Spleen (tissue), 11 donors: ENCODE results near the gene RNF43. TPM values are rescaled to one million over a fixed set of nuclear protein-coding genes. Genes with fewer than 3 reads are reported as not detected.

Experiments
- DNase-seq: peaks from one replicate; pipeline ENCODE4 v3.0.0-alpha.2; 2020
- H3K27ac ChIP-seq, 8 donors: fragments of 200-600 bp; sonication (generic) in 7 of 8; 1 replicate in 4 of 8; 2 replicates in 4 of 8; pipeline versions ENCODE4 v1.5.0 to v1.8.0; 2016 to 2021; ENCODE audit warnings: inconsistent platforms in 4 of 8, mild to moderate bottlenecking in 4 of 8, moderate library complexity in 1 of 8
- H3K27me3 ChIP-seq, 7 donors: fragments of 200-600 bp; sonication (generic) in 6 of 7; replicated peaks in 1 of 7; 1 replicate in 4 of 7; 2 replicates in 3 of 7; pipeline versions ENCODE4 v1.5.0 to v1.8.0; 2016 to 2021; ENCODE audit warnings: inconsistent platforms in 3 of 7, mild to moderate bottlenecking in 1 of 7
- H3K36me3 ChIP-seq, 6 donors: fragments of 200-600 bp; sonication (generic) in 5 of 6; 1 replicate in 4 of 6; 2 replicates in 2 of 6; pipeline versions ENCODE4 v1.5.0 to v1.8.0; 2016 to 2021; ENCODE audit warnings: inconsistent platforms in 2 of 6
- H3K4me1 ChIP-seq, 6 donors: fragments of 200-600 bp; sonication (generic) in 5 of 6; 1 replicate in 3 of 6; 2 replicates in 3 of 6; pipeline versions ENCODE4 v1.5.0 to v1.8.0; 2016 to 2021; ENCODE audit warnings: inconsistent platforms in 3 of 6
- H3K4me3 ChIP-seq, 8 donors: fragments of 200-600 bp; sonication (generic) in 7 of 8; 1 replicate in 4 of 8; 2 replicates in 4 of 8; pipeline versions ENCODE4 v1.5.0 to v1.8.0; 2016 to 2021; ENCODE audit warnings: inconsistent platforms in 4 of 8, mild to moderate bottlenecking in 4 of 8, moderate library complexity in 2 of 8
- H3K9me3 ChIP-seq, 8 donors: fragments of 200-600 bp; sonication (generic) in 7 of 8; 1 replicate in 4 of 8; 2 replicates in 4 of 8; pipeline versions ENCODE4 v1.5.0 to v1.8.0; 2016 to 2021; ENCODE audit warnings: inconsistent platforms in 4 of 8
- POLR2A ChIP-seq, 3 donors: fragments of 450-650 bp; IDR thresholded peaks; one replicate each; pipeline ENCODE4 v1.5.1; 2017; ENCODE audit warnings: antibody characterized with exemption in 3 of 3, mild to moderate bottlenecking in 1 of 3
- POLR2AphosphoS5 ChIP-seq, 3 donors: sonication (generic); formaldehyde crosslinking; IDR thresholded peaks; one replicate each; pipeline ENCODE4 v1.5.1; 2017; ENCODE audit warnings: antibody characterized with exemption in 3 of 3
- WGBS, 5 donors: extraction: QIAGEN DNeasy Blood & Tissue Kit in 3 of 5; methylation state at CpG; one replicate each; pipeline versions ENCODE4 v1.1.5 to v1.1.7; 2013 to 2018; 5-methylcytosine and 5-hydroxymethylcytosine counted together
- intact Hi-C: fragments of 100-400 bp; cut with DNase I; formaldehyde crosslinking; loops from one replicate; pipeline ENCODE4 v1.15.0; 2023; ENCODE audit warnings: low total_unique reads
- polyA plus RNA-seq, 3 donors: library from polyadenylated mRNA; stranded (reverse); fragments of 200-250 nt; gene quantifications; one replicate each; pipeline ENCODE4 v1.2.1, GENCODE V29; 2013
- total RNA-seq, 7 donors: library from RNA; depleted of rRNA in 3 of 7; stranded (reverse); fragments of >200 nt in 3 of 7; fragmentation: NEBNext Ultra II Directional in 4 of 7; extraction: Animal tissue kit (Norgen Biotek cat#: 25700) in 4 of 7; gene quantifications; one replicate each; pipeline versions ENCODE4 v1.1.0 to v1.2.1, GENCODE V29; 2016 to 2021
- TF ChIP-seq, protein P1 (sequence below), 11 experiments: fragments of 200-600 bp in 7 of 11; fragments of 450-650 bp in 4 of 11; sonication (generic) in 4 of 11; IDR thresholded peaks in 8 of 11; conservative IDR thresholded peaks in 3 of 11; 1 replicate in 7 of 11; 2 replicates in 4 of 11; pipeline versions ENCODE4 v1.4.0 to v1.8.0; 2016 to 2021; ENCODE audit warnings: antibody characterized with exemption in 11 of 11, inconsistent platforms in 4 of 11, mild to moderate bottlenecking in 1 of 11
- donor health status: healthy with polysubstance abuse.
- donor health status: DM: no; HTN: no; CAD: no; lungs with moderate emphysema.
- donor health status: DM: no; HTN: no; CAD: no.
- donor health status: Bipolar disorder and iron deficiency.
- donor health status: healthy.
- donor health status: DM: no; HTN: no; CAD: no.
- donor health status: DM: yes; HTN: yes; CAD: no.

RNF43 gene
- total and polyA plus RNA-seq, 10 donors: 0.38 to 1.8 (median 0.71) TPM

GRCh38 chr17:58377093-58377601, 40.2 kb downstream of the RNF43 start:
- H3K27ac ChIP-seq: no peak overlapping the region
- no peak overlapping the region for H3K4me3 ChIP-seq
- H3K9me3 ChIP-seq: no peaks in the 10 kb centered on the region
- TF ChIP-seq, protein P1, sequence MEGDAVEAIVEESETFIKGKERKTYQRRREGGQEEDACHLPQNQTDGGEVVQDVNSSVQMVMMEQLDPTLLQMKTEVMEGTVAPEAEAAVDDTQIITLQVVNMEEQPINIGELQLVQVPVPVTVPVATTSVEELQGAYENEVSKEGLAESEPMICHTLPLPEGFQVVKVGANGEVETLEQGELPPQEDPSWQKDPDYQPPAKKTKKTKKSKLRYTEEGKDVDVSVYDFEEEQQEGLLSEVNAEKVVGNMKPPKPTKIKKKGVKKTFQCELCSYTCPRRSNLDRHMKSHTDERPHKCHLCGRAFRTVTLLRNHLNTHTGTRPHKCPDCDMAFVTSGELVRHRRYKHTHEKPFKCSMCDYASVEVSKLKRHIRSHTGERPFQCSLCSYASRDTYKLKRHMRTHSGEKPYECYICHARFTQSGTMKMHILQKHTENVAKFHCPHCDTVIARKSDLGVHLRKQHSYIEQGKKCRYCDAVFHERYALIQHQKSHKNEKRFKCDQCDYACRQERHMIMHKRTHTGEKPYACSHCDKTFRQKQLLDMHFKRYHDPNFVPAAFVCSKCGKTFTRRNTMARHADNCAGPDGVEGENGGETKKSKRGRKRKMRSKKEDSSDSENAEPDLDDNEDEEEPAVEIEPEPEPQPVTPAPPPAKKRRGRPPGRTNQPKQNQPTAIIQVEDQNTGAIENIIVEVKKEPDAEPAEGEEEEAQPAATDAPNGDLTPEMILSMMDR (IDR thresholded peaks at IDR 0.05 in 8 of 11, conservative IDR thresholded peaks at IDR 0.05 in 3 of 11): no peak
- TF ChIP-seq POLR2A (IDR thresholded peaks at IDR 0.05) (no peak), POLR2AphosphoS5 (IDR thresholded peaks at IDR 0.05) (no peak)
- DNase-seq: no peak
- peaks cover 0 to 34% (median 5%) of the 10 kb centered on the region in 6 donors for H3K4me1 ChIP-seq
- no peaks in the 10 kb centered on the region for H3K36me3 ChIP-seq
- no peaks in the 10 kb centered on the region for H3K27me3 ChIP-seq
- intact Hi-C loops: no loop called here
- 85 to 96% (median 86%) methylated on average over 3 of the region's 3 CpGs for WGBS, 5 donors

DNA sequence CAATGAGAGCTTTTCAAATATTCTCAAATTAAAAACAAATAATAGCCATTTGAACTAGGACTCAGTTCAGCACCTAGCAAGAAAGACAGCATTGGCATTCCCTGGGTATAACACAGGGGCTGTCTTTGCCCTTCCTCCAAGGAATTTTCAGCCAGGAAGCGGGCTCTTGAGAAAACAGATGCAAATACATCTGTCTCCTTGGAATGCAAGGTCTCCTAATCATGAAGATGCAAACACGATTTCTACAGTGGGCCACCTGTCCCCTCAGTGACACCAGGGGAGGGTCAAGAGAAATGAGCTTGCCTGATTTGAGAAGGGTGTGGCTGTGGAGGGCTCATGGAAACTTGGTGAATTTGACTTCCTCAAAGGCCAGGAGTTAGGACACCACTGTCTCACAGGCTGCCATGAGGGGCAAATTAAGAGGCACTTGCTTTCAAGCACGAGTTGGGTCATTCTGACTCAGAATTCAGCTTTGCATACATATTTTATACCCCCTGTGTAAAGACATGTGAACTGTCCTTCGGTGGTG, 40.8 kb downstream of the RNF43 start:
- peaks cover 0 to 28% (median 0%) of the 10 kb centered on the region in 6 donors for H3K4me1 ChIP-seq
- H3K4me3 ChIP-seq: no peak overlapping the region
- H3K36me3 ChIP-seq: no peaks in the 10 kb centered on the region
- H3K27ac ChIP-seq: no peak overlapping the region
- WGBS, 5 donors: 62 to 78% (median 72%) methylated on average over 4 of the region's 4 CpGs
- no peaks in the 10 kb centered on the region for H3K9me3 ChIP-seq
- intact Hi-C loops: no loop called here
- no peaks in the 10 kb centered on the region for H3K27me3 ChIP-seq
- DNase-seq: no peak
- TF ChIP-seq POLR2A (IDR thresholded peaks at IDR 0.05): no peak
- TF ChIP-seq, protein P1 (IDR thresholded peaks at IDR 0.05 in 8 of 11, conservative IDR thresholded peaks at IDR 0.05 in 3 of 11): no peak
- TF ChIP-seq POLR2AphosphoS5 (IDR thresholded peaks at IDR 0.05): no peak

DNA sequence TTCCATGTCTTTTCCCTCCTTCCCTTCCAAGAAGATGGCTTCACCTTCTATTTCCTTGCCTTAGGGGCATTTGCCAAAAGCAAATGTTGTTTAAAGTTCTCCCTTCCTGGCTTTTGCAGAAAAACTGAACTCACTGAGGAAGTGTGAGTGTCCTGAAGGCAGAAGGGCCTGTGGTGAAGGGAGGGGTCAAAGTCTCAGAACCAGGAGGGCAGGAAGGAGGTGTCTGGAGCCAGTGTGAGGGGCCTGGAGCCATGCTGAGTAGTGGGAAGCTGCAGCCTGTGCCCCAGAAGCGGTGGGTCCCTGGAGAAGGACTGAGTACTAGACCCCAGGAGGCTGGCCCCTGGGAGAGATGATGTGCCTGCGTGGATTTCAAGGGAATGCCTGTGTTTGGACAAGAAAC, 41.5 kb downstream of the RNF43 start:
- no peaks in the 10 kb centered on the region for H3K9me3 ChIP-seq
- peaks cover 0 to 26% (median 0%) of the 10 kb centered on the region in 6 donors for H3K4me1 ChIP-seq
- no peak overlapping the region for H3K4me3 ChIP-seq
- intact Hi-C loops: no loop called here
- no peak for DNase-seq
- TF ChIP-seq POLR2AphosphoS5 (IDR thresholded peaks at IDR 0.05): no peak
- TF ChIP-seq, protein P1 (IDR thresholded peaks at IDR 0.05 in 8 of 11, conservative IDR thresholded peaks at IDR 0.05 in 3 of 11): no peak
- no peak for TF ChIP-seq POLR2A (IDR thresholded peaks at IDR 0.05)
- WGBS, 5 donors: 75 to 89% (median 81%) methylated on average over 2 of the region's 2 CpGs
- no peaks in the 10 kb centered on the region for H3K36me3 ChIP-seq
- no peak overlapping the region for H3K27ac ChIP-seq
- no peaks in the 10 kb centered on the region for H3K27me3 ChIP-seq

DNA sequence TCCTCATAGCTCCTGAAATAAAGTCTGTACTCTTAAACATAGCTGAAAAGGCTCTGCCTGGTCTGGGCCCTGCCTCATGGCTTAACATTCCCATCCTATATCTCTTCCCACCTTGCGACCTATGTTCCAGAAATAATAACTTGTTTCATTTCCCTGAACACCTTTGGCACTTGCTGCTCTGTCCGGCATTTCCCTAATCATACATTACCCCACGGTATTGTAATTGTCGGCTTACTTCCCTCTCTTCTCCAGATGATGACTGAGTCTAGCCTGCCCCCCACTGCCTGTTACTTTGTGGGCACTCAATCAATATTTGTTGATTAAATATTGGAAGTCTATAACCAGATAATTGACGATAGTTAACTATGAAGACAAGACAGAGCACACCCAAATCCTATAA, 42.1 kb downstream of the RNF43 start:
- Histone ChIP-seq H3K27ac (no peak overlapping the region), H3K27me3 (no peaks in the 10 kb centered on the region), H3K9me3 (no peaks in the 10 kb centered on the region), H3K36me3 (no peaks in the 10 kb centered on the region), H3K4me1 (peaks cover 0 to 27% (median 0%) of the 10 kb centered on the region in 6 donors), H3K4me3 (no peak overlapping the region)
- DNase-seq: no peak
- intact Hi-C loops: no loop called here
- no peak for TF ChIP-seq POLR2A (IDR thresholded peaks at IDR 0.05)
- TF ChIP-seq, protein P1 (IDR thresholded peaks at IDR 0.05 in 8 of 11, conservative IDR thresholded peaks at IDR 0.05 in 3 of 11): no peak
- no peak for TF ChIP-seq POLR2AphosphoS5 (IDR thresholded peaks at IDR 0.05)
- 50 to 74% (median 68%) methylated on average over 5 of the region's 5 CpGs for WGBS, 5 donors
